ENCODE measurements around the gene PLEKHJ1.

PLEKHJ1 gene

GRCh38 chr19:2249010-2249866 lies 13.1 kb upstream of the PLEKHJ1 start, which contains the start of gene AMH:
Gene AMH, plus strand, starts transcription at chr19:2249323. Its CDS starts 10 bp downstream, at chr19:2249333.
- DNase-seq, result no peak

GRCh38 chr19:2248136-2249009 lies 12.2 kb upstream of the PLEKHJ1 start:
- no peak for DNase-seq

GRCh38 chr19:2247433-2248101 lies 11.4 kb upstream of the PLEKHJ1 start:
- DNase-seq, result no peak

GRCh38 chr19:2246801-2247361 lies 10.8 kb upstream of the PLEKHJ1 start:
- no peak for DNase-seq

- DNase-seq, result no peak
Observed at GRCh38 chr19:2246014-2246620, 10.0 kb upstream of the PLEKHJ1 start.

GRCh38 chr19:2245273-2245672 lies 9.1 kb upstream of the PLEKHJ1 start:
- no peak for DNase-seq

GRCh38 chr19:2244486-2244885 lies 8.4 kb upstream of the PLEKHJ1 start:
- no peak for DNase-seq

GRCh38 chr19:2244125-2244411 lies 7.9 kb upstream of the PLEKHJ1 start:
- no peak for DNase-seq

GRCh38 chr19:2243274-2244124 lies 7.4 kb upstream of the PLEKHJ1 start:
- DNase-seq, result no peak

- no peak for DNase-seq
Observed at GRCh38 chr19:2242816-2243215, 6.7 kb upstream of the PLEKHJ1 start.

GRCh38 chr19:2242092-2242537 lies 6.0 kb upstream of the PLEKHJ1 start:
- DNase-seq, result no peak

- DNase-seq, result no peak
Observed at GRCh38 chr19:2240881-2241760, 5.0 kb upstream of the PLEKHJ1 start.

GRCh38 chr19:2239771-2240770 lies 3.9 kb upstream of the PLEKHJ1 start:
- DNase-seq, result peak; percentile 21

- DNase-seq, result no peak
Observed at GRCh38 chr19:2239173-2239572, 3.0 kb upstream of the PLEKHJ1 start.

GRCh38 chr19:2237869-2238153 lies 1.7 kb upstream of the PLEKHJ1 start:
- DNase-seq, result no peak

GRCh38 chr19:2237051-2237868 lies 1.1 kb upstream of the PLEKHJ1 start:
- DNase-seq, result no peak

GRCh38 chr19:2236064-2236313 lies 140 bp downstream of the PLEKHJ1 start:
- DNase-seq, result no peak

GRCh38 chr19:2235381-2236063 lies 607 bp downstream of the PLEKHJ1 start:
- DNase-seq, result no peak

Measured in CD4-positive, alpha-beta T cell treated with Interferon gamma for 1 hour (primary cell).